Measurements from ENCODE around the gene METTL16.

Gene METTL16

DNA sequence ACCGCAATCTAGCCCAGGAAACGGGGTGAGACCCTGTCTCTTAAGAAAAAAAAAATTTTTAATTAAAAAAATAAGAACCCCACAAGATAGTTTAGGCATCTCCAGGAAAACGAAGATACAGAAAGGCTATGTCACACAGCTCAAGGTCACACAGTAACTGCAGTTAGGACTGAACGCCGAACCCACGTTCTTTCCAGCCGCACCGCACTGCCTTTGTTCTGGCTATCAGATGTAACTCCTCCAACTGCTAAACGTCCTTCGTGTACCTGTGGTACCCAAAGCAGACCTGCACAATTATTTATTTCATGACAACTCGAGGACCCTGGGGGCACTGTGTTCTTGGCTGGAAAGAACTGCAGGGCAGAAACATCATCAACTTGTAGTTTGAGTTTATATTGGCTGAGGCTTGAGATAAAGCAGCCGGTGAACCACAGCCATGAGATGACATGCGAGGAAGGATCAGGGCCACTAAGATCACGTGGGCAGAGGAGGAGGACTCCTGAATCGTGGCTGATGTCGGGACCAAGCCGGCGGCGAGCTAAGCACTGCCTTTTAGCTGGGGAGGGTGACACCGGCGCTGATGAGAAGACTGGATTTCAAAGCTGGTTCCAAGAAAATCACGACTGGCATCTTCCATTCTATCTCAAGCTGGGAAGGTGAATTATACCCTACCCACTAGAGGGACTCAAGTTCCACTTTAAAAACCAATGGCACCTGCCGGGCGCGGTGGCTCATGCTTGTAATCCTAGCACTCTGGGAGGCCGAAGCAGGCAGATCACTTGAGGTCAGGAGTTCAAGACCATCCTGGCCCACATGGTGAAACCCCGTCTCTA, 90.2 kb downstream of the METTL16 start:
- DNase-seq (ENCODE audit: insufficient read length, low spot score) (no peak), FAIRE-seq (no peak)
- TF ChIP-seq SPI1 (IDR thresholded peaks at IDR 0.05; ENCODE audit: low read depth, low read length): no peak
- no peak for TF ChIP-seq POU2F2 (IDR thresholded peaks at IDR 0.05; ENCODE audit: low read depth, low read length)
- TF ChIP-seq PAX5 (IDR thresholded peaks at IDR 0.05; ENCODE audit: insufficient read depth, low read length, severe bottlenecking): no peak
- TF ChIP-seq POLR2A (IDR thresholded peaks at IDR 0.05; ENCODE audit: low read depth, low read length): no peak
- TF ChIP-seq POLR2AphosphoS5 (IDR thresholded peaks at IDR 0.05; ENCODE audit: low read depth, low read length): no peak
- TF ChIP-seq TAF1 (IDR thresholded peaks at IDR 0.05; ENCODE audit: low read depth, low read length): no peak

DNA sequence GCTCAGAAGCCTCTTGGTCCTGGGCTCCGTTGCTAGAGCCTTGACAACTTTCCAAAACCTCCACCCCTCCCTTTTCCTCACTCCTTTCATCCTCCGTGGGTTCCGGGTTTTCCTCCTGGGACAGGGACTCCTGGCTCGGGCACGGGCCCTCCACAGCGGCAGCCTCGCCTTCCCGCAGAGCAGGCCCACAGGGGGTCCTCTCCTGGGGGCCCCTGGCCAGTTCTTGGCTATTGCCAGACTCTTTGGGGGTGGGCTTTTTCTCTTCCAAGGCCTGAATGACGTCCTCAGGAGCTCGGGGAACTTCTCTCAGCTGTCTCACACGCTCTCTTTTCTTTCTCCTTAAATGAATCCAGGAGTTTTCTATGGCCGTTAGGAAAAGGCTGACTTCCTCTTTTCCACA, 91.5 kb downstream of the METTL16 start:
- no peak for TF ChIP-seq POLR2AphosphoS5 (IDR thresholded peaks at IDR 0.05; ENCODE audit: low read depth, low read length)
- TF ChIP-seq POLR2A (IDR thresholded peaks at IDR 0.05; ENCODE audit: low read depth, low read length): no peak
- TF ChIP-seq SPI1 (IDR thresholded peaks at IDR 0.05; ENCODE audit: low read depth, low read length): 0 out of 2 replicates have a peak, but pooled peaks have one; percentile 22
- no peak for FAIRE-seq

DNA sequence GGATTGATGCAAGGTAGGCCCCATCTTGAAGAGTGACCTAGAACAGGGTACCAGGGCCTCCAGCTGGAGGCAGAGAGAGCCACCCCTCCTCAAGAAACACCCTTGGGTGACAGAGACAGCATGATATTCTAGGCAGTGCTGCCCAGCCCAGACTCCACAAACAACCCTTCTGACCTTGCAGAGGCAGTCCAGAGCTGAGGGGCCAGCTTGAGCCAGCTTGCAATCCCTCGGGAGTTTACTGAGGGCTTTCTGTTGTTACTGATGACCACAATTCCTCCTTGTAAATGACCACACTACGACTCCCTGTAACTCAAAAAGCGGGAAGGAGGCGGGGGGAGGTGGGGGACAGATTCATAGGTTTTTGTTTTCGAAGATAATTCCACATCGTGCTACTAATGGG, 92.2 kb downstream of the METTL16 start:
- DNase-seq (ENCODE audit: insufficient read length, low spot score) (no peak), FAIRE-seq (no peak)
- TF ChIP-seq SPI1 (IDR thresholded peaks at IDR 0.05; ENCODE audit: low read depth, low read length): no peak
- no peak for TF ChIP-seq POLR2AphosphoS5 (IDR thresholded peaks at IDR 0.05; ENCODE audit: low read depth, low read length)
- no peak for TF ChIP-seq POU2F2 (IDR thresholded peaks at IDR 0.05; ENCODE audit: low read depth, low read length)
- TF ChIP-seq POLR2A (IDR thresholded peaks at IDR 0.05; ENCODE audit: low read depth, low read length): no peak

More for the DNA sequence above, 91.5 kb downstream of the METTL16 start:
- DNase-seq (ENCODE audit: insufficient read length, low spot score): no peak

DNA sequence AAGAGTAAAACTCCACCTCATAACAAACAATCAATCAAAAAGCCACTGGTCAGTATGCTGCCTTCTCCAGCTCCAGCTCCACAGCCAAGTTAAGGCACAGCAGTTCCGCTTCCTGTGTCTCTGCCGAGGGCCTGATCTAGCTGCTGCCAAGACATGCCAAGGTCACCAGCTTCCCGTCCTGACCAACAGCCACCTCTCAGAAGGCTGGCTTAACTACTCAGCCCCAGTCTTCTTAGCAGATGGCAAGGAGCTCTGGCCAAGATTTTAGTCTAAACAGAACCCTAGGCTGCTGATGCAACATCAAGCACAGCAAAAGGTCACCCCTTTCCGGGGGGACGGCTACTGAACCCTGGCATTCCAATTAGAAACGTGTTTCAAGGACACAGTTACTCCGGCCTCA, 93.1 kb downstream of the METTL16 start:
- DNase-seq (ENCODE audit: insufficient read length, low spot score) (no peak), FAIRE-seq (no peak)
- no peak for TF ChIP-seq TAF1 (IDR thresholded peaks at IDR 0.05; ENCODE audit: low read depth, low read length)
- TF ChIP-seq POLR2AphosphoS5 (IDR thresholded peaks at IDR 0.05; ENCODE audit: low read depth, low read length): no peak
- no peak for TF ChIP-seq POLR2A (IDR thresholded peaks at IDR 0.05; ENCODE audit: low read depth, low read length)
- TF ChIP-seq PAX5 (IDR thresholded peaks at IDR 0.05; ENCODE audit: insufficient read depth, low read length, severe bottlenecking): no peak
- TF ChIP-seq SPI1 (IDR thresholded peaks at IDR 0.05; ENCODE audit: low read depth, low read length): no peak
- TF ChIP-seq POU2F2 (IDR thresholded peaks at IDR 0.05; ENCODE audit: low read depth, low read length): no peak

DNA sequence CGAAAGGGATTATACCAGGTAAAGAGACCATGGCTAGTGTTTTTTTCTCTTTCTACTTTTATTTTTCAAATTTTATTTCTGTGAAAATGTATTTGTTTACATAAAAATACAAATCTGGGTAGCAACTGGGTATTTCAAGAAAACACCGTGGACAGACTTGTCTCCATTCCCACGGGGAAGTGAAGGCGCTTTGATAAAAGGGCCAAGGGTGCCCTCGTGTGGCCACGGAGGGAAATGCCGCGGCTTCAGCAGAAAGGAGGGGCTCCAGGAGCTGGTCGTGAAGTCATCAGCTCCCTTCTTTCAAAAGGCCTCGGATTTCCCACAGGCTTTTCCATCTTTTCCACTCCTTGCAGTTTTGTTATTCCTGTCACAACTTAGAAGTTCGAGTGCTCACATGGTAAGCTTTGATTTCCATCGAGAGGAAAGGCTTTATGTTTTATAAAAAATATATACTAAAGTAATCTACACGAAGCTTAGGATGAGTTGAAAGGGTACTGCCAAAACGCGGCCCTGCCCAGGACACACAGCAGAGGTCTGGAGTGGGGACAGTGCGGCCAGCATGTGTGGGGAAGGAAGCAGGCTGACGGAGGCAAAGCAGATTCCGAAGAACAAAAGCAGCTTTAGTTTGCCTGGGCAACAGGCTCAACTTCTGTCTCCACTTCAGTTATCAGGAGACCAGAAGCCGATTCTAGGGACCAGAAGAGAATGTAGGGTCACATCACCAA, 95.5 kb downstream of the METTL16 start:
- DNase-seq (ENCODE audit: insufficient read length, low spot score): peak; percentile 82
- peak; percentile 89 for FAIRE-seq
- TF ChIP-seq POLR2AphosphoS5 (IDR thresholded peaks at IDR 0.05; ENCODE audit: low read depth, low read length): no peak
- no peak for TF ChIP-seq PAX5 (IDR thresholded peaks at IDR 0.05; ENCODE audit: insufficient read depth, low read length, severe bottlenecking)
- no peak for TF ChIP-seq SPI1 (IDR thresholded peaks at IDR 0.05; ENCODE audit: low read depth, low read length)
- TF ChIP-seq POLR2A (IDR thresholded peaks at IDR 0.05; ENCODE audit: low read depth, low read length): no peak

DNA sequence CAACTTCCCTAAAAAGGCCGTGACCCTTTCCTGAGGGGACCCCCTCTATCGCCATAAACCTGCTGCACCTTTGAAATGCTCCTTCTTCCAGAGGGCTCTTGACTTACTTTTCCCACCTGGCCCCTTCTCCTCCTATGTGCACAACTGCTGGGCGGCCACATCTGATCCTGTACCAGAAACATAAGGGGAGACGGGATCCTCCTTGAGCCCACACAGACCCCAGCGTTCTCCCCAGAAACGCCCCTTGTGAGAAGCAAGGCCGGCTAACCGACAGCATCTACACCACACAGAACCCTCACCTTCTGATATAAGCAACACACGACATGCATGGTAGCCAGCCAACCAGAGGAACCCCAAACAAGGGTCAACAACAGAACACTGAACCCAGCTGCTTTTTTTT, 96.6 kb downstream of the METTL16 start:
- no peak for DNase-seq (ENCODE audit: insufficient read length, low spot score)
- no peak for TF ChIP-seq PAX5 (IDR thresholded peaks at IDR 0.05; ENCODE audit: insufficient read depth, low read length, severe bottlenecking)
- no peak for TF ChIP-seq POU2F2 (IDR thresholded peaks at IDR 0.05; ENCODE audit: low read depth, low read length)
- TF ChIP-seq POLR2AphosphoS5 (IDR thresholded peaks at IDR 0.05; ENCODE audit: low read depth, low read length): no peak
- no peak for TF ChIP-seq POLR2A (IDR thresholded peaks at IDR 0.05; ENCODE audit: low read depth, low read length)
- no peak for TF ChIP-seq TAF1 (IDR thresholded peaks at IDR 0.05; ENCODE audit: low read depth, low read length)
- no peak for TF ChIP-seq SPI1 (IDR thresholded peaks at IDR 0.05; ENCODE audit: low read depth, low read length)
- FAIRE-seq: no peak

DNA sequence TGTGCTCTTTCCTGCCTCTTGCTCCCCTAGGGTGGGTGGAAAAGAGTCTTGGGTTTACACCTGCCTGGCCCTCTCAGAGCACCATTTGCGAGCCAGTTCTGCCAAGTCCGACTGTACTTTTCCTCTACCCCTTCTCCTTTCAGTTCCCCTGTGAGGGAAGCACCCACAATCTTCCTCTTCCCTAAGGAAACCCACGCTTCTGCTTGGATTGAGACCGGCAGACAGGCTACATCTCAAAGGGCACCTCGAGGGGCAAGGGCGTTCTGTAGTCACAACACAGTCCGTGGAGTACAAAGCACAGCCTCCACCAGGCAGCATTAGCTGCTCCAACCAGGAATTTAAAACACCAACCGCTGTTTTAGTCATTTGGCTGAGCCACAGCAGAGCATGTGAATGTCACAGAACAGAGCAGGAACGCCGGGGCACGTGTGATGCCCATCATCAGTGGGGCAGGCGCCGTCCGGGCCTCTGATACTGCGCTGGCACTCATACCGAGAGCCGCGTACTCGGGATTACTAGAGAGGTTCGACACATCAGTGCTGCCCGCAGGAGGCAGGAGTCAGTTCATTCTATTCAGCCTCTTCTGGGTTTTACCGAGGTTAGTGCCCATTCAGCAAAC, 97.1 kb downstream of the METTL16 start:
- FAIRE-seq (peak; percentile 57), DNase-seq (ENCODE audit: insufficient read length, low spot score) (no peak)
- TF ChIP-seq SPI1 (IDR thresholded peaks at IDR 0.05; ENCODE audit: low read depth, low read length) (no peak), POLR2AphosphoS5 (IDR thresholded peaks at IDR 0.05; ENCODE audit: low read depth, low read length) (no peak), POU2F2 (IDR thresholded peaks at IDR 0.05; ENCODE audit: low read depth, low read length) (no peak), PAX5 (IDR thresholded peaks at IDR 0.05; ENCODE audit: insufficient read depth, low read length, severe bottlenecking) (no peak), POLR2A (IDR thresholded peaks at IDR 0.05; ENCODE audit: low read depth, low read length) (no peak), TAF1 (IDR thresholded peaks at IDR 0.05; ENCODE audit: low read depth, low read length) (no peak)

DNA sequence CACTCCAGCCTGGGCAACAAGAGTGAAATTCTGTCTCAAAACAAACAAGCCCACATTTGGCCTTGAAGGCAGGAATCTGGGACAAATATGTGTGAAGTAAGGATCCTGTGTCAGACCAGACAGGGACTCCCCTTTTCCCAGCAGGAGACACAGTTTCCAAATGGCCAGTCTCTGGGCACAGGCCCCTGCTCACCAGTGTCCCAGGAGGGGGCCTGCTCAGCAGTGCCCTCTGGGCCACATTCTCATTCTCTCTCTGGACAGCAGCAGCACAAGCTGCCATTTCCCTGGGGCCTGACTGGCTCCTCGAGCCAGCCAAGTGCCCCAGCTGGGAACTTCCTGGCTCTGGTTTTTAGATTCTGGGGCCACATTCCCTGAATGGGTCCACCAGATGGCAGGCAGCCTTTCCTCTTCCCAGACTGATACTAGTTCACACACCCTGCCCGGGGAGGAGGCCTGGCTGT, 99.1 kb downstream of the METTL16 start:
- FAIRE-seq (no peak), DNase-seq (ENCODE audit: insufficient read length, low spot score) (no peak)
- TF ChIP-seq TAF1 (IDR thresholded peaks at IDR 0.05; ENCODE audit: low read depth, low read length): no peak
- TF ChIP-seq POLR2A (IDR thresholded peaks at IDR 0.05; ENCODE audit: low read depth, low read length): no peak
- no peak for TF ChIP-seq POU2F2 (IDR thresholded peaks at IDR 0.05; ENCODE audit: low read depth, low read length)
- TF ChIP-seq PAX5 (IDR thresholded peaks at IDR 0.05; ENCODE audit: insufficient read depth, low read length, severe bottlenecking): no peak
- TF ChIP-seq SPI1 (IDR thresholded peaks at IDR 0.05; ENCODE audit: low read depth, low read length): no peak

DNA sequence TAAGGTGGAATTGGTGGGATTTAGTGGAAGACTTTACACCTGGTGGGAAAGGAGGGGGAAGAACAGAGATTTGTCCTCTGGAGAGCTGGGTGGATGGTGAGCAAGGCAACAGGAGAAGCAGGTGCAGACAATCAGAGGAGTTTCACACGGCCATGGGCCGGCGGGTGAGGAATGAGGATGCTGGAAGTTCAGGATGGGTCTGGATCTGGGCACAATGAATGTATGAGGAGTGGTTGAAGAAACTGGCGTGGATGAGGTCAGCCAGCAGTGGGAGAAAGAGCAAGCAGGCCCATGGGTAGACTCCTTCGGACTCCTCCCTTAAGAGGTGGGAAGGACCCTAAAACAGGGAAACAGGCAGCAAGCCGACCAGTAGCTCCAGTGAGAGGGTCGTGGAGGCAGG, 100.7 kb downstream of the METTL16 start:
- FAIRE-seq: no peak
- DNase-seq (ENCODE audit: insufficient read length, low spot score): no peak
- TF ChIP-seq POU2F2 (IDR thresholded peaks at IDR 0.05; ENCODE audit: low read depth, low read length): no peak
- TF ChIP-seq POLR2A (IDR thresholded peaks at IDR 0.05; ENCODE audit: low read depth, low read length): no peak
- no peak for TF ChIP-seq POLR2AphosphoS5 (IDR thresholded peaks at IDR 0.05; ENCODE audit: low read depth, low read length)

All from GM12891 (cell line).